H1 (cell line): ENCODE measurements around the gene ADM5. TPM values are rescaled to one million over a fixed set of nuclear protein-coding genes. Genes with fewer than 3 reads are reported as not detected.

ENCODE experiments used
- CBX8 ChIP-seq: fragments of 300-800, 300-1000 bp; sonication (generic); IDR thresholded peaks from 2 replicates; pipeline ENCODE4 v1.7.1; 2016; ENCODE audit warnings: low read depth, low read length, borderline replicate concordance
- JUND ChIP-seq: IDR thresholded peaks from 2 replicates; pipeline ENCODE4 v1.6.1; 2011; ENCODE audit warnings: mild to moderate bottlenecking, improper control_type of control experiment, low read length
- KDM4A ChIP-seq: IDR thresholded peaks from one replicate; pipeline ENCODE4 v1.7.1; 2012; ENCODE audit warnings: low read depth, mild to moderate bottlenecking, moderate library complexity, low read length, inconsistent platforms; ENCODE audit not compliant: severe bottlenecking
- PHF8 ChIP-seq: fragments of 200-600 bp; sonication (generic); conservative IDR thresholded peaks from 2 replicates; pipeline ENCODE4 v1.7.1; 2012; ENCODE audit warnings: low read depth, mild to moderate bottlenecking, inconsistent platforms, low read length, moderate library complexity
- SIRT6 ChIP-seq: IDR thresholded peaks from one replicate; pipeline ENCODE4 v1.7.1; 2012; ENCODE audit warnings: low read length, inconsistent platforms
- SP4 ChIP-seq: IDR thresholded peaks from 2 replicates; pipeline ENCODE4 v1.6.1; 2012; ENCODE audit warnings: low read length, inconsistent platforms
- polyA plus RNA-seq, 7 experiments: library from polyadenylated mRNA; depleted of rRNA in 3 of 7; stranded (reverse) in 5 of 7; unstranded in 2 of 7; fragments of >200 nt in 5 of 7; fragments of 200-250 nt in 2 of 7; gene quantifications; 1 replicate in 5 of 7; 2 replicates in 1 of 7; 4 replicates in 1 of 7; pipeline versions ENCODE4 v1.2.1 to v1.2.3, GENCODE V29; 2011 to 2013; ENCODE audit warnings: missing spikeins in 2 of 7, mixed read lengths in 2 of 7
- total RNA-seq: library from RNA; stranded (reverse); fragmentation: NEBNext Ultra II Directional; extraction: Animal tissue kit (Norgen Biotek cat#: 25700); gene quantifications from 2 replicates; pipeline ENCODE4 v1.2.1, GENCODE V29; 2021
- TF ChIP-seq, protein P1 (sequence below): IDR thresholded peaks from 2 replicates; pipeline ENCODE4 v1.6.1; 2011; ENCODE audit warnings: low read length, improper control_type of control experiment

Gene ADM5
- total and polyA plus RNA-seq, 2 of the 8 experiments (the other 6 are each of a cell fraction or from before 2014, with no cell fraction given): 2.5 to 2.6 TPM

DNA sequence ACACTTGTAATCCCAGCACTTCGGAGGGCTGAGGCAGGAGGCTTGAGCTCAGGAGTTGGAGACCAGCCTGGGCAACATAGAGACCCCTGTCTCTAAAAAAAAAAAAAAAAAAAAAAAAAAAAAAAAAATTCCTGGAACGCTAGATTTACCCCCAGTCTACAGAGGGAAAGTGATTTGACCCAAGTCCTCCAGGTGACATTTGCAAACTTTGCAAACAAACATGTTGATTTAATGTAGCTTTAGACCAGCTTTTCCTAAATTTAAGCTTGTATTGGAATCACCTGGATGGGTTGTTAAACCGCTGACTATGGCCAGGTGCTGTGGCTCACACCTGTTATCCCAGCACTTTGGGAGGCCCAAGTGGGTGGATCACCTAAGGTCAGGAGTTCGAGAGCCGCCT is 10.0 kb downstream of the ADM5 start (continued):
- TF ChIP-seq, protein P1, sequence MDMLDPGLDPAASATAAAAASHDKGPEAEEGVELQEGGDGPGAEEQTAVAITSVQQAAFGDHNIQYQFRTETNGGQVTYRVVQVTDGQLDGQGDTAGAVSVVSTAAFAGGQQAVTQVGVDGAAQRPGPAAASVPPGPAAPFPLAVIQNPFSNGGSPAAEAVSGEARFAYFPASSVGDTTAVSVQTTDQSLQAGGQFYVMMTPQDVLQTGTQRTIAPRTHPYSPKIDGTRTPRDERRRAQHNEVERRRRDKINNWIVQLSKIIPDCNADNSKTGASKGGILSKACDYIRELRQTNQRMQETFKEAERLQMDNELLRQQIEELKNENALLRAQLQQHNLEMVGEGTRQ: no peak
- TF ChIP-seq KDM4A: no peak
- TF ChIP-seq SIRT6: no peak
- TF ChIP-seq CBX8: no peak
- no peak for TF ChIP-seq SP4
- no peak for TF ChIP-seq PHF8
- no peak for TF ChIP-seq JUND
